ENCODE measurements around the gene EVL. TPM values are rescaled to one million over a fixed set of nuclear protein-coding genes. Genes with fewer than 3 reads are reported as not detected.

Gene EVL
- total and polyA plus RNA-seq, 8 donors: 23.0 to 68.4 (median 41.3) TPM

GRCh38 chr14:100033347-100034075 lies 31.7 kb upstream of the EVL start:
- 91 to 97% methylated on average over 5 of the region's 5 CpGs for WGBS, 2 donors

GRCh38 chr14:100034468-100034867 lies 30.8 kb upstream of the EVL start:
- Histone ChIP-seq H3K27me3 (no peaks in the 10 kb centered on the region), H3K9me3 (no peaks in the 10 kb centered on the region), H3K4me3 (no peak overlapping the region), H3K36me3 (no peaks in the 10 kb centered on the region), H3K4me1 (peaks cover 8 to 27% (median 18%) of the 10 kb centered on the region in 3 donors), H3K27ac (no peak overlapping the region)
- ATAC-seq (no peak), FAIRE-seq (no peak), DNase-seq (no peak)
- no peak for TF ChIP-seq CTCF (IDR thresholded peaks at IDR 0.05)
- intact Hi-C loops (cut with DNase I): no loop called here
- 81 to 89% methylated on average over 4 of the region's 4 CpGs for WGBS, 2 donors

More at GRCh38 chr14:100033347-100034075, 31.7 kb upstream of the EVL start:
- no peak for TF ChIP-seq CTCF (IDR thresholded peaks at IDR 0.05)
- no peak for ATAC-seq
- no peak overlapping the region for H3K27ac ChIP-seq
- no peaks in the 10 kb centered on the region for H3K36me3 ChIP-seq
- no peak overlapping the region for H3K4me3 ChIP-seq
- H3K27me3 ChIP-seq: no peaks in the 10 kb centered on the region
- intact Hi-C loops (cut with DNase I): no loop called here
- H3K9me3 ChIP-seq: no peaks in the 10 kb centered on the region
- DNase-seq: no peak
- peaks cover 16 to 34% (median 24%) of the 10 kb centered on the region in 3 donors for H3K4me1 ChIP-seq
- no peak for FAIRE-seq

- Histone ChIP-seq H3K36me3 (no peaks in the 10 kb centered on the region), H3K9me3 (no peaks in the 10 kb centered on the region), H3K27me3 (no peaks in the 10 kb centered on the region), H3K27ac (no peak overlapping the region), H3K4me3 (no peak overlapping the region), H3K4me1 (peaks cover 2 to 21% (median 13%) of the 10 kb centered on the region in 3 donors)
- DNase-seq (no peak), ATAC-seq (no peak), FAIRE-seq (no peak)
- TF ChIP-seq CTCF (IDR thresholded peaks at IDR 0.05): no peak
- intact Hi-C loops (cut with DNase I): no loop called here
These were observed 30.2 kb upstream of the EVL start for GRCh38 chr14:100034961-100035500.

GRCh38 chr14:100035700-100036099 lies 29.5 kb upstream of the EVL start:
- ATAC-seq (no peak), FAIRE-seq (no peak), DNase-seq (no peak)
- WGBS, 2 donors: 92 to 95% methylated on average over 2 of the region's 2 CpGs
- Histone ChIP-seq H3K27me3 (no peaks in the 10 kb centered on the region), H3K9me3 (no peaks in the 10 kb centered on the region), H3K27ac (no peak overlapping the region), H3K4me3 (no peak overlapping the region), H3K4me1 (peaks cover 0 to 14% (median 6%) of the 10 kb centered on the region in 3 donors), H3K36me3 (no peaks in the 10 kb centered on the region)
- intact Hi-C loops (cut with DNase I): no loop called here
- TF ChIP-seq CTCF (IDR thresholded peaks at IDR 0.05): no peak

- H3K9me3 ChIP-seq: no peaks in the 10 kb centered on the region
- peaks cover 0 to 5% (median 0%) of the 10 kb centered on the region in 3 donors for H3K4me1 ChIP-seq
- H3K27me3 ChIP-seq: no peaks in the 10 kb centered on the region
- no peaks in the 10 kb centered on the region for H3K36me3 ChIP-seq
- no peak for TF ChIP-seq CTCF (IDR thresholded peaks at IDR 0.05)
- WGBS, 2 donors: 70 to 74% methylated on average over 2 of the region's 2 CpGs
- intact Hi-C loops (cut with DNase I): no loop called here
- DNase-seq: no peak
- FAIRE-seq: no peak
- no peak for ATAC-seq
- H3K4me3 ChIP-seq: no peak overlapping the region
- H3K27ac ChIP-seq: no peak overlapping the region
These were observed 27.9 kb upstream of the EVL start for GRCh38 chr14:100037353-100037752.
